ENCODE measurements around the gene TFF1. TPM values are rescaled to one million over a fixed set of nuclear protein-coding genes. Genes with fewer than 3 reads are reported as not detected.

Gene TFF1
- 18.3 to 36.3 TPM (median 26.5 TPM) in 5 replicates for total RNA-seq (2022; extraction: Qiagen RNA extraction; ENCODE audit: low read depth)

DNA sequence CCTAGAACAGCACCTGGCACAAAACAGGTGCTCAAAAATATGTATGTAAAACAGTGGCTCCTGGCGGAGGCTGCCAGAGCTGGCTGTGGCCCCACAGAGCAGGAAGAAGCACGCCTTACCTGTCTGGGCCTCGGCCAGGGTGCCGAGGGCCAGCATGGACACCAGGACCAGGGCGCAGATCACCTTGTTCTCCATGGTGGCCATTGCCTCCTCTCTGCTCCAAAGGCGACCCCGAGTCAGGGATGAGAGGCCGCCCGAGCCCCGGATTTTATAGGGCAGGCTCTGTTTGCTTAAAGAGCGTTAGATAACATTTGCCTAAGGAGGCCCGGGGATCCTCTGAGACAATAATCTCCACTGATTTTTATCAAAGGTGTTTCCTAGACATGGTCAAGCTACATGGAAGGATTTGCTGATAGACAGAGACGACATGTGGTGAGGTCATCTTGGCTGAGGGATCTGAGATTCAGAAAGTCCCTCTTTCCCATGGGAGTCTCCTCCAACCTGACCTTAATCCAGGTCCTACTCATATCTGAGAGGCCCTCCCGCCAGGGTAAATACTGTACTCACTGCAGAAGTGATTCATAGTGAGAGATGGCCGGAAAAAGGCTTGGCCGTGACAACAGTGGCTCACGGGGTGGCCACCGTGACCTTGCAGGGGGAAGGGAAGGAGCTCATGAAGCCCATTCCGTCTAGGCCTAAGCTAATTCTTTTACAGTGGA, at the start of gene TFF1:
Gene TFF1, minus strand, starts transcription at position 244 of the 719 bp plus-strand sequence. Its CDS starts 40 bp downstream, at position 204.

DNA sequence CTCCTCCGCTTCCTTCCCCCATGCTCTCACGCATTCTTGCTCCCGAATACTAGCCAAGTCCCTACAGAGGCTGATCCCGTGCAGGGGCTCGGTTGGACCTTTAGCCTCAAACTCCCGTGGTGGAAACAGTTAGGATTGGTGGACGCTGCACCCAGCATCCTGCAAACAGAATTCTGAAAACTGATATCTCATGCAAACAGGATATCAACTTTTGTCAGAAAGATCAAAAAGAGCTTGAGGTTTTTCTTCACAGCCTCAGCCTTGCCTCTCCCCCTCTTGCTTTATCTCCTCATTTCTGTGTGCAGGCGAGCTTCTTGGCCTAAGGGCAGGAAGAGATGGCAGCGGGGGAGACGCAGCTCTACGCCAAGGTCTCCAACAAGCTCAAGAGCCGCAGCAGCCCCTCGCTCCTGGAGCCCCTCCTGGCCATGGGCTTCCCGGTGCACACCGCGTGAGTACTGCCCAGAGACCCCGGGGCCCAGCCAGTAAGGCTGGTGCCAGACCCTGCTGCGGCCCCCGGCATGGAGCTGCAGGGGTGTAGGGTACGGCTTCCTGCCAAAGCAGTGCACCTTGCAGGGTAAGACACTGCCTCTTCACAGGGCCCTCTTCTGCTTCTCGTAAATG, 37.4 kb upstream of the TFF1 start, which contains the start of gene UBASH3A:
Gene UBASH3A, plus strand, starts transcription at position 292 of the 621 bp plus-strand sequence. Its CDS starts 44 bp downstream, at position 336.

GRCh38 chr21:42395905-42396651, 29.7 kb upstream of the TFF1 start, which contains the start of gene TMPRSS3:
TMPRSS3 (minus strand) TSS chr21:42396052; CDS start chr21:42395417, 635 bp downstream.

DNA sequence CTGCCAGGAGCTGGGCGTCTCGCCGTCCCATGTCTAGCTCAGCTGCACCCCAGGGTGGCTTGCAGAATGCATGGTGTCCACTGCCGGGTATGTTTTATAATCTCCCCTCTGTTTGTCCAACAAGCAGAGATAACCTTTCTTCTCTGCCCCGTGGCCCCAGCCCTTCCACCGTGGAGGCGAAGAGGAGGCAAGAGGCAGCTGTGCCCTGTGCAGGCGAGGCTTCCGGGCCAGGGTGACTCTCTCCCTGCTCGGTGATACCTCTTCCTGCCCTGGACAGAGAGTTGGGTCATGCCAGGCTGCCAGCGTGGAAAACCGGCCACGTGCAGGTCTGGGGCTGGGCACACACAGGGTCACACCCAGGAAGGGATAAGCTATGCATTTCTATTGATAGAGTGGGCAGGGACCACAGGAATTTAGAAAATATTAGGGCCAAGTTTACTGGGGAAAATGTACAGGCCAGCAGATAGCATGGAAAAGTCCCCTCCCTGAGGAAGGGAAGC, 15.4 kb downstream of the TFF1 start, which contains the start of gene TFF2:
Gene TFF2, minus strand, starts transcription at position 68 of the 500 bp plus-strand sequence. Its CDS starts 37 bp downstream, at position 31.

DNA sequence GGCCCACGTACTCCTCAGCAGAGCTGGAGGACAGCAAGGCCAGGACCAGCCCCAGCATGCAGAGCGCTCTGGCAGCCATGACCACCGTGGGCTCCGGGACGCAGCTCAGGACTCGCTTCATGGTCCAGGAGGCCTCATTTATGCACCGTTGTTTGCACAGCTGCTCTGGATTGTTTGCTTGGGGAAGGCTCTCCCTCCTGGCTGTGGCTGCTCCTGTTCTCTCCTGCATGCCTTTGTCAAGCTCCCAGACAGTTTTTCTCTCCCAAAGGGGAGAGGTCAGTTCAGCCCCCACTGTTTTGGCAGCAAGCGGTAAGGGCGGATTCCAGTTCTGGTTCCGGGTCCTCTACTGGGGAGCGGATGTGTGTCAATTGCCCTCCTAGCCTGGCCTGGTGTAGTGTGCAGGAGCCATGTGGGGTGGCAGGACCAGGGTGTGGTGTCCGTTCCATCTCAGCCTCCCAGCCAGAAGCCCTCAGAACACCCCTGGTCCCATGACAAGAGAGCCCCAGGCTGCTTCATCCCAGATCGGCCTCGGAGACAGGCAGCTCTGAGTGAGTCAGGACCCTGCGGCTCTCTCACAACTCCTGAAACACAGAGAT, 50.9 kb downstream of the TFF1 start, which contains the start of gene TFF3:
Gene TFF3, minus strand, starts transcription at position 114 of the 596 bp plus-strand sequence. Its CDS starts 35 bp downstream, at position 79.

Other genes with a start within 250 kb of the TFF1 start
- 2.3 to 2.8 TPM (median 2.6 TPM) in 5 replicates for gene ABCG1, start 147.4 kb downstream of the TFF1 start, total RNA-seq (2022; extraction: Qiagen RNA extraction; ENCODE audit: low read depth)
- not detected in 5 replicates for gene TFF3, start 51.1 kb downstream of the TFF1 start, total RNA-seq (2022; extraction: Qiagen RNA extraction; ENCODE audit: low read depth)
- gene TFF2, start 15.5 kb downstream of the TFF1 start, total RNA-seq (2022; extraction: Qiagen RNA extraction; ENCODE audit: low read depth) = not detected in 5 replicates
- gene TMPRSS3, start 29.5 kb upstream of the TFF1 start, total RNA-seq (2022; extraction: Qiagen RNA extraction; ENCODE audit: low read depth) = 0.13 to 0.45 TPM (median 0.18 TPM) in 5 replicates
- gene UBASH3A, start 37.4 kb upstream of the TFF1 start, total RNA-seq (2022; extraction: Qiagen RNA extraction; ENCODE audit: low read depth) = 0.07 to 0.25 TPM (median 0.13 TPM) in 4 of 5 replicates, not detected in the other
- 0.40 to 0.94 TPM (median 0.78 TPM) in 5 replicates for gene RSPH1, start 129.7 kb upstream of the TFF1 start, total RNA-seq (2022; extraction: Qiagen RNA extraction; ENCODE audit: low read depth)
- gene SLC37A1, start 147.3 kb upstream of the TFF1 start, total RNA-seq (2022; extraction: Qiagen RNA extraction; ENCODE audit: low read depth) = 2.7 to 5.0 TPM (median 3.1 TPM) in 5 replicates